C4-2B (cell line): Measurements from ENCODE around the gene RPH3AL.

Experiments used
- H3K27ac ChIP-seq: fragments of 450-650 bp; 2 replicates; pipeline ENCODE4 v1.5.1; 2017
- ZFX ChIP-seq: fragments of 450-650 bp; IDR thresholded peaks from 2 replicates; pipeline ENCODE4 v1.6.1; 2017
- TF ChIP-seq, protein P1 (sequence below): fragments of 450-650 bp; conservative IDR thresholded peaks from 2 replicates; pipeline ENCODE4 v1.5.1; 2017; ENCODE audit warnings: mild to moderate bottlenecking

RPH3AL gene

DNA sequence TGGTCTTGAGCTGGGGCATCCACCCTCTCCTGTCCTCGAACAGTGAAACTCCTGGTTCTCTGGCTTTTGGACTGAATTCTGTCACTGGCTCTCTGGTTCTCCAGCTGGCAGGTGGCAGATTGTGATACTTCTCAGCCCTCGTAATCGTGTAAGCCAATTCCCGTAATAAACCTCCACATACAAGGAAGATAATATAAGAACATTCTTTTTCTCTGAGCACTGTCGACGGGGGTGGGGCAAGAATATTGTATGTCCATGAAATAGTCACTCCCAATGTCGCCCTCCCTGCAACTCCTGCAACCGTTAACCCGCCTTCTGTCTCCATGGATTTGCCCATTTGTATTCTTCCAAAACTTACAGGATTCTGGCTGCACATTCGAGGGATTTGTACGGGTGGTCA lies 39.2 kb upstream of the RPH3AL start:
- no peak overlapping the region for H3K27ac ChIP-seq
- TF ChIP-seq, protein P1, sequence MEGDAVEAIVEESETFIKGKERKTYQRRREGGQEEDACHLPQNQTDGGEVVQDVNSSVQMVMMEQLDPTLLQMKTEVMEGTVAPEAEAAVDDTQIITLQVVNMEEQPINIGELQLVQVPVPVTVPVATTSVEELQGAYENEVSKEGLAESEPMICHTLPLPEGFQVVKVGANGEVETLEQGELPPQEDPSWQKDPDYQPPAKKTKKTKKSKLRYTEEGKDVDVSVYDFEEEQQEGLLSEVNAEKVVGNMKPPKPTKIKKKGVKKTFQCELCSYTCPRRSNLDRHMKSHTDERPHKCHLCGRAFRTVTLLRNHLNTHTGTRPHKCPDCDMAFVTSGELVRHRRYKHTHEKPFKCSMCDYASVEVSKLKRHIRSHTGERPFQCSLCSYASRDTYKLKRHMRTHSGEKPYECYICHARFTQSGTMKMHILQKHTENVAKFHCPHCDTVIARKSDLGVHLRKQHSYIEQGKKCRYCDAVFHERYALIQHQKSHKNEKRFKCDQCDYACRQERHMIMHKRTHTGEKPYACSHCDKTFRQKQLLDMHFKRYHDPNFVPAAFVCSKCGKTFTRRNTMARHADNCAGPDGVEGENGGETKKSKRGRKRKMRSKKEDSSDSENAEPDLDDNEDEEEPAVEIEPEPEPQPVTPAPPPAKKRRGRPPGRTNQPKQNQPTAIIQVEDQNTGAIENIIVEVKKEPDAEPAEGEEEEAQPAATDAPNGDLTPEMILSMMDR: no peak
- no peak for TF ChIP-seq ZFX

DNA sequence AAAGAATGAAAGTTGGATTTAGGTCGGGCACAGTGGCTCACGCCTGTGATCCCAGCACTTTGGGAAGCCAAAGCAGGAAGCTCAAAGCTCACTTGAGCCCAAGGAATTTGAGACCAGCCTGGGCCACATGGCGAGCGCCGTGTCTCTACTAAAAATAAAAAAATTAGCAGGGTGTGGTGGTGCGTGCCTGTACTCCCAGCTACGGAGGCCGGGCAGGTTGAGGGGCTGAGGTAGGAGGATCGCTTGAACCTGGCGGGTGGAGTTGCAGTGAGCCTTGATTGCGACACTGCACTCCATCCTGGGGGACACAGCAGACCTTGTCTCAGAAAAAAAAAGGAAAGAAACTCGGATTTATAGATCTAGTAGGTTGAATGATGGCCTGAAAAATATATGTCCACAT lies 37.4 kb upstream of the RPH3AL start:
- H3K27ac ChIP-seq: no peak overlapping the region
- no peak for TF ChIP-seq ZFX
- TF ChIP-seq, protein P1: no peak

DNA sequence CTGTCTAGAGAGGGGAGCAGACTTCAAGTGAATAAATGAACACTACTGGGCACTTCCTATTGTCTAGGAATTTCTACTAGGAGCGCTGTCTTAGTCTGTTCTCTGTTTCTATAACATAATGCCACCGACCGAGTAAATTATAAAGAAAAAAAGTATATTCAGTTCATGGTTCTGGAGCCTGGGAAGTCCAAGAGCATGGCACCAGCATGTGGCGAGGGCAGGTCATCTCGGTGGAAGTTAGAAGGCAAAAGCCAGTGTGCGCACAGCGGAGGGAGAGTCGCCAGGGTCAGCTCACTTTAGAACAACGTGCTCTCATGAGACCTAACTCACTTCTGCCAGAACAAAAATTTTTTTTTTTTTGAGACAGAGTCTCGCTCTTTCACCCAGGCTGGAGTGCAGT lies 35.5 kb upstream of the RPH3AL start:
- H3K27ac ChIP-seq: no peak overlapping the region
- TF ChIP-seq, protein P1: no peak
- TF ChIP-seq ZFX: no peak

DNA sequence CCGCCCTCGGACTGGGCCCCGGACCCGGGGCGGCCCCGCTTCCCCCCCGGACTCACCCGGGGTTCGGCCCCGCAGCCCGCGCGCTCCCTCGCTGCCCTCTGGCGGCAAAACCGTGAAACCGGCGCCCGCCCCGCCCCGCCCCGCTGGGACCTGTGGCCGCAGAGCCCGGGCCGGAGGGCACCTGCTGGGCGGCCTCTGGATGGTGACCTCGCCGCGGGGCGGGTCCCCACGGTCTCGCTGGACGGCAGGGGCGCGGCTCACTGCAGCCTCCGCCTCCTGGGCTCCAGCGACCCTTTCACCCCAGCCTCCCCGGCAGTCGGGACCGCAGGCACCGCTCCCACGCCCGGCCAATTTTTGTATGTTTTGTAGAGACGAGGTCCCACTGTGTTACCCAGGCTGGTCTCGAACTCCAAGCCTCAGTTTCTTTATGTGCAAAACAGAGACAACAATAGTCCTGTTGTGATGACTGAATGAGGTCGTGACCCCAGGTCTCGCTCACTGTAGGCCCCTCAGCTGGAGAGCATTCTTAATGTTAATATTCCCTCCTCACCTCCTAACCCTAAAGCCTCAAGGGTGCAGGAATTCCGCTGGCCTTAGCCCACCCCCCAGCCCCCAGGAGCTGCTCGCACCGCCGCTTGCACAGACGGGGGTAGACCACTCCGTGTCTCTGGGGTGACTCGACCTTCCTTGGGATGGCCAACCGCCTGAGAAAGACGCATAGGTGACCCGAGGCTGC lies 33.7 kb upstream of the RPH3AL start:
- H3K27ac ChIP-seq: peak overlapping the region; percentile 62
- TF ChIP-seq, protein P1: peak; percentile 91
- 0 out of 2 replicates have a peak, but pooled peaks have one; percentile 14 for TF ChIP-seq ZFX

DNA sequence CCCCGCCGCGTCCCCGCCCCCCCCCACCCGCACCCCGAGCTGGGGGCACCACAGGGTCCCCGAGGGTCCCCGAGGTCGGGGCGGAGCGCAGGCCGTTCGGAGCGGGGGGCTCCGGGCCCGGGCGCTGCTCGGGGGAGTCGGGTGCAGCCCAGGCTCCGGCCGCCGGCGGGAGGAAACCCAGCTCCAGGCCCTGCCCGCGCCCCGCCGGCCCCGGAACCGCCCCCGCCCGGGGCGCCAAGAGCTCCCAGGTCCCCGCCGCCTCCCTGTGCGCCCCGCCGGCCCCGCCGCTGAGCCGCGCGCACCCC lies 33.2 kb upstream of the RPH3AL start:
- peak overlapping the region; percentile 62 for H3K27ac ChIP-seq
- TF ChIP-seq ZFX: peak; percentile 39; the same call in 1 of the 2 replicates
- TF ChIP-seq, protein P1: no peak

DNA sequence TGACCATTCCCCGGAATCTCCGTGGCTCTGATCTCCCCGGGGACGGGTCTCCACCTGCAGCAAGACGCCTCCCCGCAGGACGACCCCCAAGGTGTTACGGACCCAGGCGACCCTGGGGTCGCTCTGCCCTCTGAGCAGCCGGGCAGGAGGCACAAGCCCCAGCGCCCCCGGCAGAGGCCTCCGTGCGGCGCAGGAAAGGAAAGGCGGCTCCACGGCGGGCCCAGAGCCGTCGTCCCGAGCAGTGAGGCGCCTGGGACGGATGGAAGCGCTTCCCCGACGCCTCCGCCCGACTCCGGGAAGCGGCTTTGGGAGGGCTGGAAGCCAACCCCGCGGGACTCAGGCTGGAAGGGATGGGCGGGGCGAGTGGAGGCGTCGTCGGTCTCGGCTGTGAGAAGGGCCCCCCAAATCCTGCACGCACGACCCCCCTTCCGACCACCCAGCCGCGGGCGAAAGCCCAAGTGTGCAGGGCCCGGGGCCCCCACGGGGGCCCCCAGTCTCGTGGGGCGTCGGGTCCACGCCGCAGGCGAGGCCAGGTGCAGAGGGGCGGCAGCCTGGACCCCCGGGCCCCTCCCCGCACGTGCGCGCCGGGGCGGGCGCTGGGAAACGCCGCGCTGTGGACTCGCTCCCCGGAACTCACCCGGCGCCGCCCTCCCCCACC lies 32.7 kb upstream of the RPH3AL start:
- H3K27ac ChIP-seq: peak overlapping the region; percentile 62
- TF ChIP-seq ZFX: no peak
- TF ChIP-seq, protein P1: no peak

DNA sequence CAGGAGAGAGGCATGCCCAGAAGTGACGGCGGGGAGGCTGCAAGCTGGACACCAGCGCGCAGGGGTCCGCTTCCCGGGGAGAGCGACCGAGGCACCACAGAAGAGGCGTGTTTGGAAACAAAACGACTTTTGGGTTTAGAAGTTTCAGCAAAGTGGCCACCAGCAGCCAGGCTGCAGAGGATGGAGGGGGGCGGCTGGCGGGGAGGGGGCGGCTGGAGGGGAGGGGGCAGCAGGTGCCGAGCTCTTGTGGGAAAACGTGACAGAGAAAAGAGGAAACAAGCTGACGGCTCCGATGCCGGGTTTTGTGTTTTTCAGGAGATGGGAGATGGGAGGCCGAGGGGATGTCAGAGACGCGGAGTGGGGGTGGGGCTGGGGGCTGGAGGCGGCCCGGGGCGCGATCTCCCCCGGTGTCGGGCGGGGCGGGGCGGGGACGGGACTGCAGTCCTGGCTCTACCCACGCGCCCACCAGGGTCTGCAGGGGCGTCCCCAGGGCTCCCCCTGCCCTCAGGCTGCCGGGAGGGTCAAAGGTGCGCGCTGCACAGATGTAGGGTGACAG lies 32.1 kb upstream of the RPH3AL start:
- no peak overlapping the region for H3K27ac ChIP-seq
- TF ChIP-seq, protein P1: no peak
- TF ChIP-seq ZFX: no peak
